Measurements from ENCODE around the gene TRAPPC12. TPM values are rescaled to one million over a fixed set of nuclear protein-coding genes. Genes with fewer than 3 reads are reported as not detected.
"Not testable (repeated sequence)": the region's sequence is repeated elsewhere in the genome, so short reads cannot be mapped to it uniquely, and the experiment has no call there.

The TRAPPC12 gene
- total RNA-seq, 3 donors from 2014 or later, result 52.5 to 89.6 (median 69.2) TPM

GRCh38 chr2:3505771-3506170, 126.3 kb downstream of the TRAPPC12 start:
- DNase-seq (ENCODE audit: low spot score in 2 of 2), result no peak
- H3K4me1 ChIP-seq, result no peaks in the 10 kb centered on the region
- no peaks in the 10 kb centered on the region for H3K36me3 ChIP-seq
- no peak for TF ChIP-seq POLR2A (IDR thresholded peaks at IDR 0.05)
- no peak for TF ChIP-seq POLR2AphosphoS5 (IDR thresholded peaks at IDR 0.05)
- no peak for TF ChIP-seq CTCF (IDR thresholded peaks at IDR 0.05)
- no peak overlapping the region for H3K4me3 ChIP-seq
- H3K27me3 ChIP-seq, result no peaks in the 10 kb centered on the region
- intact Hi-C loops (cut with DNase I; ENCODE audit: low total_unique reads), result no loop called here
- no peaks in the 10 kb centered on the region for H3K9me3 ChIP-seq
- no peak overlapping the region for H3K27ac ChIP-seq

GRCh38 chr2:3512086-3512485, 132.6 kb downstream of the TRAPPC12 start:
- no peaks in the 10 kb centered on the region for H3K4me1 ChIP-seq
- TF ChIP-seq POLR2A (IDR thresholded peaks at IDR 0.05), result no peak
- no peak for TF ChIP-seq POLR2AphosphoS5 (IDR thresholded peaks at IDR 0.05)
- no peak for TF ChIP-seq CTCF (IDR thresholded peaks at IDR 0.05)
- H3K27me3 ChIP-seq, result no peaks in the 10 kb centered on the region
- intact Hi-C loops (cut with DNase I; ENCODE audit: low total_unique reads), result no loop called here
- DNase-seq (ENCODE audit: low spot score in 2 of 2), result no peak
- no peak overlapping the region for H3K4me3 ChIP-seq
- no peaks in the 10 kb centered on the region for H3K36me3 ChIP-seq
- no peak overlapping the region for H3K27ac ChIP-seq
- H3K9me3 ChIP-seq, result no peaks in the 10 kb centered on the region

GRCh38 chr2:3513026-3513810, 133.7 kb downstream of the TRAPPC12 start:
- Histone ChIP-seq H3K27me3 (no peaks in the 10 kb centered on the region), H3K4me3 (no peak overlapping the region), H3K27ac (no peak overlapping the region), H3K36me3 (no peaks in the 10 kb centered on the region), H3K4me1 (peaks cover 0 to 8% of the 10 kb centered on the region in 2 donors), H3K9me3 (no peaks in the 10 kb centered on the region)
- TF ChIP-seq CTCF (IDR thresholded peaks at IDR 0.05) (no peak), POLR2AphosphoS5 (IDR thresholded peaks at IDR 0.05) (no peak), POLR2A (IDR thresholded peaks at IDR 0.05) (no peak)
- DNase-seq (ENCODE audit: low spot score in 2 of 2), result no peak
- intact Hi-C loops (cut with DNase I; ENCODE audit: low total_unique reads), result no loop called here

- H3K4me1 ChIP-seq; H3K4me3 ChIP-seq; H3K27me3 ChIP-seq; intact Hi-C loops (cut with DNase I; ENCODE audit: low total_unique reads); H3K36me3 ChIP-seq; DNase-seq (ENCODE audit: low spot score in 2 of 2); H3K9me3 ChIP-seq; H3K27ac ChIP-seq: not testable (repeated sequence)
Observed at GRCh38 chr2:3515438-3515837, 135.9 kb downstream of the TRAPPC12 start.

- Histone ChIP-seq H3K9me3 (no peaks in the 10 kb centered on the region), H3K27ac (no peak overlapping the region), H3K4me3 (no peak overlapping the region), H3K4me1 (peaks cover 0 to 8% of the 10 kb centered on the region in 2 donors), H3K36me3 (no peaks in the 10 kb centered on the region), H3K27me3 (no peaks in the 10 kb centered on the region)
- TF ChIP-seq CTCF (IDR thresholded peaks at IDR 0.05), result no peak
- no peak for TF ChIP-seq POLR2A (IDR thresholded peaks at IDR 0.05)
- no peak for TF ChIP-seq POLR2AphosphoS5 (IDR thresholded peaks at IDR 0.05)
- no peak for DNase-seq (ENCODE audit: low spot score in 2 of 2)
- intact Hi-C loops (cut with DNase I; ENCODE audit: low total_unique reads), result no loop called here
Observed at GRCh38 chr2:3516831-3517230, 137.3 kb downstream of the TRAPPC12 start.
